Retinal pigment epithelial cell (primary cell): Measurements from ENCODE around the gene LRRC4.

Experiments
- DNase-seq: peaks from one replicate; pipeline ENCODE4 v3.0.0-alpha.2; 2010; ENCODE audit warnings: low read depth
- H3K4me3 ChIP-seq: 2 replicates; pipeline ENCODE4 v1.5.1; 2011; ENCODE audit warnings: mild to moderate bottlenecking, low read length, control low read depth, moderate library complexity
- TF ChIP-seq, protein P1 (sequence below): conservative IDR thresholded peaks from 2 replicates; pipeline ENCODE4 v1.5.1; 2011; ENCODE audit warnings: low read depth, low read length, control low read depth, inconsistent platforms

LRRC4 gene

DNA sequence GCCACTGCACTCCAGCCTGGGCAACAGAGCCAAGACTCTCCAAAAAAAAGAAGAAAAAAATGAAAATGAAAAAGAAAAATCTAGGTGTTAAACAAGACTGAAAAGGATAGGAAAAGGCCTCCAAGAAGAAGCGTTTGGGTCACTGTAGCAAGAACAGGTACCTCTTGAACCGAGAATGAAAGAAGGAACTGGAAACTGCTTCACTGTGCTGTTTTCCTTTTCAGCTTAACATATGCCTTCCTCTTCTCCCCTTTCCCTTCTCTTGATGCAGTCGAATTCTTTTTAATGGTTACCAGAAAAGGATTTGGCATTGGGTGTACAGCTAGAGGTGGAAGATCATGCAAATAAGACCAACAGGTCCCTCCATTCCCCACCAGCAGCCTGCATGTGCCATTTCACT is 28.1 kb downstream of the LRRC4 start:
- TF ChIP-seq, protein P1, sequence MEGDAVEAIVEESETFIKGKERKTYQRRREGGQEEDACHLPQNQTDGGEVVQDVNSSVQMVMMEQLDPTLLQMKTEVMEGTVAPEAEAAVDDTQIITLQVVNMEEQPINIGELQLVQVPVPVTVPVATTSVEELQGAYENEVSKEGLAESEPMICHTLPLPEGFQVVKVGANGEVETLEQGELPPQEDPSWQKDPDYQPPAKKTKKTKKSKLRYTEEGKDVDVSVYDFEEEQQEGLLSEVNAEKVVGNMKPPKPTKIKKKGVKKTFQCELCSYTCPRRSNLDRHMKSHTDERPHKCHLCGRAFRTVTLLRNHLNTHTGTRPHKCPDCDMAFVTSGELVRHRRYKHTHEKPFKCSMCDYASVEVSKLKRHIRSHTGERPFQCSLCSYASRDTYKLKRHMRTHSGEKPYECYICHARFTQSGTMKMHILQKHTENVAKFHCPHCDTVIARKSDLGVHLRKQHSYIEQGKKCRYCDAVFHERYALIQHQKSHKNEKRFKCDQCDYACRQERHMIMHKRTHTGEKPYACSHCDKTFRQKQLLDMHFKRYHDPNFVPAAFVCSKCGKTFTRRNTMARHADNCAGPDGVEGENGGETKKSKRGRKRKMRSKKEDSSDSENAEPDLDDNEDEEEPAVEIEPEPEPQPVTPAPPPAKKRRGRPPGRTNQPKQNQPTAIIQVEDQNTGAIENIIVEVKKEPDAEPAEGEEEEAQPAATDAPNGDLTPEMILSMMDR = no peak
- no peak overlapping the region for H3K4me3 ChIP-seq
- DNase-seq = no peak

DNA sequence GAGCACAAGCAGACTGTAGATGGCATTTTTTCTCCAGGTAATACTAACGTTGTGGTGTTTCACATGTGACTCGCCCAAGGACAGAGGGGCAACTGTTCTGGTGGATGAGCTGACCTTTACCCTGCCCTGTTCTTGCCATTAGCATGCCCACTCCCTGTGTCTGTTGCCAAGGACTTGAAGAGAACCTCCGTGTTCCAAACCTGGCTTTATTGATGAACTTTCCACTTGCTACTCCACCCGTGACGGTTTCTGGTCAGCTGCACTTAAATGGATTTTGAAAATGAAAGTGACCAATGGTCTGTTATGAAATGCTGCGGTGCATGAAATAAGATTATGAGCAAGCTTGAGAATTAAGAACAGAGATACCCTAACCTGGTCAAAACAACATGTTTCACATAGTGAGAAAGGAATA is 30.4 kb downstream of the LRRC4 start:
- H3K4me3 ChIP-seq = no peak overlapping the region
- TF ChIP-seq, protein P1 = no peak
- peak; percentile 24 for DNase-seq

DNA sequence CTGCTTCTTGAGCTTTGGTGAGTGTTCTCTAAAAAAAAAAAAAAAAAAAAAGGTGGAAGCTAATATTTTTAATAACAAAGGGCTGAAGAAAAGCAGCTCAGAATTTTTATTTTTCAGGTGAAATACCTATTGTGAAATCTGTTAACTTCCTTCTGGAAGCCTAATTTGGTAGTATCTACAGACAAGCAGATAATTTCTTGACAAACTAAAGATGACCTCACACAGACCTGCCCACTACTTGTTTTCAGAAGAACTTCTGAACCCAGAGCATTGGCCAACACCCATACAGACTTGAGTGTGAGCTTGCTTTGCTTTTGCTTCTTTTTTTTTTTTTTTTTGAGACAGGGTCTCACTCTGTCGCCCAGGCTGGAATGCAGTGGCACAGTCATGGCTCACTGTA is 31.2 kb downstream of the LRRC4 start:
- DNase-seq = no peak
- H3K4me3 ChIP-seq = no peak overlapping the region
- TF ChIP-seq, protein P1 = no peak

- TF ChIP-seq, protein P1 = no peak
- H3K4me3 ChIP-seq = no peak overlapping the region
- DNase-seq = no peak
These were observed 32.6 kb downstream of the LRRC4 start for GRCh38 chr7:127998671-127999070.

DNA sequence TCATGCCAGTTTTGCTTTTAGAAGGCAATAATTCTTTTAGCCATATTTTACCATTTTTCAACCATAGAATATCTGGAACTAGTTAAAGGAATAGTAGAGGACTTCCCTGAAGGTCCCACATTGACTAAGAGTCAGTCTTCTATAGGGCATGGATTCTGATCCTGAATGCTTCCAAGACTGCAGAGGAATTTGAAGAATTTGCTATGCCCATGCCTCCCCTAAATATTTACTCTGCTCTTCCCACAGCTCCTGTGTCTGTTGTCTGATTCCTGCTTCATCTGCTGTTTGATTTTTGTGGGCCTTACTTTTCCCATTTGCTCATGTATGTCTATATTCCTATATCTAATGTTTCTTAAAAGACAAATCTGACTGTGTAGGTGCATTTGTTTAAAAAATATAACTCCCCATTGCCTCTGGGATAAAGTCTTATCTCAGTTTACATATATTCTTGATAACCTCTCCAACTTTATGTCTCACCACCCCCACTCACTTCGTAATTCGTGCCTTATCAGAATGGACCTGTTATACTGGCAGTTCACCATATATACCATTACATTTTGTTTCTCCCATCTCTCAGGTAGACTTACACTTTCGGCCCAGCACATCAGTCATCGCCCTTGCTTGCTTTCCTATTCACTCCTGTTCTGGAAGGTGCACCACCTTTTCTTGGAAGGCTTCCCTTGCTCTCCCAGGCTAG is 33.9 kb downstream of the LRRC4 start:
- DNase-seq = no peak
- TF ChIP-seq, protein P1 = no peak
- H3K4me3 ChIP-seq = no peak overlapping the region

DNA sequence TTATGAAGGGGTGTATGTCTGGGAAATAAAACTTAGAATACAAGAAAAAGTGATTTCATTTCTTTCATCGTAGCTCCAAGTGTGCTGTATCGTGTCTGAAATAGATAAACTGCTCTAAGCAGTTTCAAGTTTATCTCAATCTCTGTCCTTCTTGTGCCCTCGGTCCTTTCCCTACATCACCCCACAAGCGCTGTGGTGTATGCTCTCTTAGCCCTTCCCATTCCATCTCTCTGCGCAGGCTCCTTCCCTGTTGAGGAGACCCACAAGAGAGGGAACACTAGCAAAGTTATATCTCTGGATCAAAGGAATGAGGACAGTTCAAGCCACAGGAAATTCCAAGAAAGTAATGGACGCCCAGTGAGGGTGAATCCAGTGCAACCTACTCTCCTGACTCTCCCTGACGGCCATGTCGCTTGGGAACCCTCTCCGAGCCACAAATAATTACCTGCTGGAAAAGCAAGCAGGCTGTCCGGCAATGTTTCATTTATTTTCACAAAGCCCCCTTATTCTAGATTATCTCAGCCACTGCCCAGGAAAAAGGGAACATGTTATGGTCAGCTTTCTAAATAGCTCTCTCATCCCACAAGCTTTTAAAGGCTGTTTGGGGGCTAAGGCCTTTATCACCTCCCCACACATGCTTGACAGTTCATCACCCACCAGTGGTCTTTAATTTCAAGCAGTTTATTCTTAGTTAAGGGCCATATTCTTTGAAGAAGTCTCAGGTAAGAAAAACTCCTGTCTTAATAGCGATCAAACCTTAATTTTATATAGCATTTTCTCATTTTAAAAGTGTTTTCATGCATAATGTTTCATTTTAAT is 34.8 kb downstream of the LRRC4 start:
- no peak overlapping the region for H3K4me3 ChIP-seq
- TF ChIP-seq, protein P1 = no peak

DNA sequence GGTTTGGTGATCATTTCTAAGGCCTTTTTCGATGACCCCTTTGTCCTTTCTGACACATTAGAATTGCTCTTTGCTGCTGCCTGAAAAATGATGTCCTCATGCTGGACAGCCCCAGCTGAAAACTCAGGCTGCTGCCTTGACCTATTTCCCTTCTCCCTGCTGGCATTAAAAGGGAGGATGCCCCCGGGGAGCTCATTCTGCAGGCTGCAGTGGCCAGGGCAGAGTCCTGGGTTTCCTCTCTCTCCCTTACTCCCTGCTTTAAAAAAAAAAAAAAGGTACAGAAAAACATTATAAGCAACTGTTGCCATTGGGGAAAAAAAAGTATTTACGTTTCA is 35.4 kb downstream of the LRRC4 start:
- no peak for DNase-seq
- TF ChIP-seq, protein P1 = no peak
- H3K4me3 ChIP-seq = no peak overlapping the region

More for the DNA sequence above, 34.8 kb downstream of the LRRC4 start:
- DNase-seq = no peak
